ENCODE data around the gene PAXIP1. TPM values are rescaled to one million over a fixed set of nuclear protein-coding genes. Genes with fewer than 3 reads are reported as not detected.
"Not testable (repeated sequence)": the region's sequence is repeated elsewhere in the genome, so short reads cannot be mapped to it uniquely, and the experiment has no call there.

The PAXIP1 gene
- total and polyA plus RNA-seq, 2 experiments from 2014 or later: 12.5 to 36.9 TPM

- no peaks in the 10 kb centered on the region for H3K27me3 ChIP-seq (ENCODE audit: insufficient read depth)
- peaks cover 5% of the 10 kb centered on the region; the same call in 1 of the 2 replicates for H3K9me2 ChIP-seq (ENCODE audit: insufficient read depth)
- Mint-ChIP-seq H3K4me3 (no peak overlapping the region), H3K27ac (no peak overlapping the region), H3K27me3 (ENCODE audit: insufficient read depth, low read depth, poor library complexity) (no peaks in the 10 kb centered on the region), H3K9me3 (peaks cover 68% of the 10 kb centered on the region), H3K36me3 (ENCODE audit: low read depth) (peaks cover 63% of the 10 kb centered on the region), H3K4me1 (no peaks in the 10 kb centered on the region)
- H3K4me3 ChIP-seq: no peak overlapping the region
- H2AFZ ChIP-seq: no peak overlapping the region
- no peaks in the 10 kb centered on the region; the same call in 1 of the 2 replicates for H3K36me3 ChIP-seq (ENCODE audit: insufficient read depth)
- TF ChIP-seq POLR2AphosphoS5 (IDR thresholded peaks at IDR 0.05; ENCODE audit: low read depth): no peak
- no peak overlapping the region for H3K4me2 ChIP-seq
- no peaks in the 10 kb centered on the region for H4K20me1 ChIP-seq (replicated peaks; ENCODE audit: insufficient read depth)
- no peaks in the 10 kb centered on the region for H3F3A ChIP-seq (replicated peaks; ENCODE audit: low read depth)
- no peaks in the 10 kb centered on the region for H3K4me1 ChIP-seq (ENCODE audit: insufficient read depth)
- DNase-seq (ENCODE audit: low spot score): no peak
- H3K79me2 ChIP-seq (replicated peaks; ENCODE audit: insufficient read depth): no peaks in the 10 kb centered on the region
- no peak for ATAC-seq
- H3K27ac ChIP-seq (ENCODE audit: low read depth): no peak overlapping the region
Observed at GRCh38 chr7:154937837-154938236, 65.1 kb downstream of the PAXIP1 start.

GRCh38 chr7:154934353-154934952, 68.5 kb downstream of the PAXIP1 start:
- not testable (repeated sequence) for H3K27me3 Mint-ChIP-seq (ENCODE audit: insufficient read depth, low read depth, poor library complexity); H3K27ac Mint-ChIP-seq; H3K27ac ChIP-seq (ENCODE audit: low read depth); H3F3A ChIP-seq (replicated peaks; ENCODE audit: low read depth); ATAC-seq; H3K4me3 Mint-ChIP-seq; H3K79me2 ChIP-seq (replicated peaks; ENCODE audit: insufficient read depth); H2AFZ ChIP-seq; H3K9me2 ChIP-seq (ENCODE audit: insufficient read depth); DNase-seq (ENCODE audit: low spot score); H3K4me2 ChIP-seq; H3K4me3 ChIP-seq; H4K20me1 ChIP-seq (replicated peaks; ENCODE audit: insufficient read depth); H3K27me3 ChIP-seq (ENCODE audit: insufficient read depth); H3K36me3 ChIP-seq (ENCODE audit: insufficient read depth)
- H3K36me3 Mint-ChIP-seq (ENCODE audit: low read depth): peaks cover 47% of the 10 kb centered on the region
- H3K4me1 Mint-ChIP-seq: peaks cover 19% of the 10 kb centered on the region
- H3K4me1 ChIP-seq (ENCODE audit: insufficient read depth): peaks cover 20% of the 10 kb centered on the region
- peaks cover 57% of the 10 kb centered on the region for H3K9me3 Mint-ChIP-seq

GRCh38 chr7:154931906-154932305, 71.0 kb downstream of the PAXIP1 start:
- Mint-ChIP-seq H3K36me3 (ENCODE audit: low read depth) (peaks cover 44% of the 10 kb centered on the region), H3K4me3 (no peak overlapping the region), H3K27me3 (ENCODE audit: insufficient read depth, low read depth, poor library complexity) (peaks cover 1% of the 10 kb centered on the region), H3K9me3 (peaks cover 48% of the 10 kb centered on the region), H3K4me1 (peaks cover 30% of the 10 kb centered on the region), H3K27ac (no peak overlapping the region)
- Histone ChIP-seq H3K4me2 (no peak overlapping the region), H3F3A (replicated peaks; ENCODE audit: low read depth) (0 out of 2 replicates have a peak, but pooled peaks cover 3% of the 10 kb centered on the region), H4K20me1 (replicated peaks; ENCODE audit: insufficient read depth) (no peaks in the 10 kb centered on the region), H3K9me2 (ENCODE audit: insufficient read depth) (no peaks in the 10 kb centered on the region), H3K79me2 (replicated peaks; ENCODE audit: insufficient read depth) (no peaks in the 10 kb centered on the region), H3K36me3 (ENCODE audit: insufficient read depth) (no peaks in the 10 kb centered on the region), H3K4me1 (ENCODE audit: insufficient read depth) (peaks cover 23% of the 10 kb centered on the region), H3K27ac (ENCODE audit: low read depth) (no peak overlapping the region), H3K27me3 (ENCODE audit: insufficient read depth) (no peaks in the 10 kb centered on the region), H3K4me3 (no peak overlapping the region), H2AFZ (no peak overlapping the region)
- no peak for ATAC-seq
- TF ChIP-seq POLR2AphosphoS5 (IDR thresholded peaks at IDR 0.05; ENCODE audit: low read depth) (no peak), EZH2 (IDR thresholded peaks at IDR 0.05; ENCODE audit: low read depth, unreplicated experiment) (no peak), CTCF (conservative IDR thresholded peaks at IDR 0.05; ENCODE audit: low read depth in 2 of 2) (no peak), EZH2phosphoT487 (IDR thresholded peaks at IDR 0.05; ENCODE audit: unreplicated experiment) (no peak)
- no peak for DNase-seq (ENCODE audit: low spot score)

Measured in GM23338 (cell line).